Measurements from ENCODE around the gene SEMA3E. TPM values are rescaled to one million over a fixed set of nuclear protein-coding genes. Genes with fewer than 3 reads are reported as not detected.

Gene SEMA3E
- total RNA-seq, 2 donors from 2014 or later, result 0.07 to 0.59 TPM

GRCh38 chr7:83338277-83338950 lies 310.5 kb downstream of the SEMA3E start:
- Histone ChIP-seq H3K4me1 (no peaks in the 10 kb centered on the region), H3K9me3 (no peaks in the 10 kb centered on the region), H3K27me3 (no peaks in the 10 kb centered on the region), H3K4me3 (no peak overlapping the region), H3K36me3 (no peaks in the 10 kb centered on the region), H3K27ac (no peak overlapping the region)
- no peak for DNase-seq (ENCODE audit: low spot score)
- no peak for TF ChIP-seq CTCF (IDR thresholded peaks at IDR 0.05)

DNA sequence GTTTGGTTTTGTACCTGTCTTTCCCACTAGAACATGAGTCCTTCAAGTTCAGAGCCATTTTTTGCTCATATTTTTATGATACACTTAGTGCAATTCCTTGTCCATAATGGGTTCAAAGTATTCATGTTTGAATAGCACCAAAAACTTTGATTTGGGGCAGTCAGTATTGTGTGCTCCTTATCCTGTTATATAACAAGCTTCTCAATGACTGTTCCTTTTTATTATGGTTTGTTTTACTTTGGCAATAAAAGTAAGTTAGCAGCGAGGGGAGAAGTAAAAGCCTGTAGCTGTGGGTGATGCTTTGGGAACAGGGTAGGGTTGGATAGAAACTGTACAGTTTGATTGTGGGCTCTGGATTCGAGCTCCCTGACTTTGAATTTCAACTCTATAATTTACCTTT lies 311.9 kb downstream of the SEMA3E start:
- no peak for DNase-seq (ENCODE audit: low spot score)
- Histone ChIP-seq H3K9me3 (no peaks in the 10 kb centered on the region), H3K36me3 (no peaks in the 10 kb centered on the region), H3K27me3 (no peaks in the 10 kb centered on the region), H3K4me3 (no peak overlapping the region), H3K27ac (no peak overlapping the region), H3K4me1 (no peaks in the 10 kb centered on the region)
- no peak for TF ChIP-seq CTCF (IDR thresholded peaks at IDR 0.05)

DNA sequence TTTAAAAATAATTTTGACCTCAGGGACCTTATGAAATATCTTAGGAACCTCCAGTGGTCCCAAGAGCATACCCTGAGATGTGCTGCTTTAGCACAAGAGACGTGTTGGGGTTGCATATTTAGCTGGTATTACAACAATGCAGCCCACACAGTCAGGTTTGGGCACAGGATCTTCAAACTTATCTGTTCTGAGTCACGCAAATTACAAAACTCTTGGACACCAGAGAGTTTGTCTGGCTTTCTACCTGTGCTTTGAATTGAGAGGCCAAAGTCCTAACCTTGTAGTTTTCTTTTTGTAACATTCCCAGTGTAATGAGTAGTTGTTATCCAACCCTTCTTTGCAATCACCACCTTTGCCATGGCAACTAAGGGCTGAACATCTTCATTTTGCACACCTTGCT lies 322.7 kb downstream of the SEMA3E start:
- DNase-seq (ENCODE audit: low spot score), result no peak
- no peak overlapping the region for H3K27ac ChIP-seq
- TF ChIP-seq CTCF (IDR thresholded peaks at IDR 0.05), result no peak

DNA sequence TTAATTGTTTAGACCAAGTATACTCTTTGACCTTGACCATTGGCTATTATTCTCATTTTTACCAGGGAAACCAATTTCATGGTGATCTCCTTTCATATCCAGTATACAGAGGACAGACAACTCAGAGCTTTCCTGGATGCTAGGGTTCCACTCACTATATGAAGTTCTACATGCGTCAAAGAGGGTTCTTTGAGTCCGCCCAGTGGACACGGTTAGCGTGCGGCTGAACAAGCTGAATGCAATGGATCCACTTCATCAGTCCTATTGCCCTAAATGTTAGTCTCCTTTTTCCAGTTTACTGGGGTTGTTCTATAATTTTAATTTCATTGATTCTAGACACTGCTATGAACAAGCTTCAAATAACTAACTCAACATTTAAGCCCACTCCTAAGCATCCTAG lies 323.9 kb downstream of the SEMA3E start:
- Histone ChIP-seq H3K9me3 (no peaks in the 10 kb centered on the region), H3K4me1 (no peaks in the 10 kb centered on the region)
- DNase-seq (ENCODE audit: low spot score), result no peak

More for the DNA sequence above, 322.7 kb downstream of the SEMA3E start:
- no peaks in the 10 kb centered on the region for H3K4me1 ChIP-seq
- no peaks in the 10 kb centered on the region for H3K27me3 ChIP-seq
- no peak overlapping the region for H3K4me3 ChIP-seq
- no peaks in the 10 kb centered on the region for H3K36me3 ChIP-seq
- H3K9me3 ChIP-seq, result no peaks in the 10 kb centered on the region

GRCh38 chr7:83324596-83324995 lies 324.3 kb downstream of the SEMA3E start:
- H3K27me3 ChIP-seq, result no peaks in the 10 kb centered on the region
- no peak for TF ChIP-seq CTCF (IDR thresholded peaks at IDR 0.05)
- H3K27ac ChIP-seq, result no peak overlapping the region

More for the DNA sequence above, 323.9 kb downstream of the SEMA3E start:
- TF ChIP-seq CTCF (IDR thresholded peaks at IDR 0.05), result no peak
- no peak overlapping the region for H3K4me3 ChIP-seq
- no peak overlapping the region for H3K27ac ChIP-seq
- H3K36me3 ChIP-seq, result no peaks in the 10 kb centered on the region
- H3K27me3 ChIP-seq, result no peaks in the 10 kb centered on the region

GRCh38 chr7:83321011-83321410 lies 327.9 kb downstream of the SEMA3E start:
- Histone ChIP-seq H3K4me3 (no peak overlapping the region), H3K4me1 (no peaks in the 10 kb centered on the region), H3K9me3 (no peaks in the 10 kb centered on the region), H3K36me3 (no peaks in the 10 kb centered on the region), H3K27ac (no peak overlapping the region), H3K27me3 (no peaks in the 10 kb centered on the region)
- no peak for DNase-seq (ENCODE audit: low spot score)
- no peak for TF ChIP-seq CTCF (IDR thresholded peaks at IDR 0.05)

More at GRCh38 chr7:83324596-83324995, 324.3 kb downstream of the SEMA3E start:
- Histone ChIP-seq H3K4me3 (no peak overlapping the region), H3K9me3 (no peaks in the 10 kb centered on the region), H3K36me3 (no peaks in the 10 kb centered on the region), H3K4me1 (no peaks in the 10 kb centered on the region)
- no peak for DNase-seq (ENCODE audit: low spot score)

Data from right atrium auricular region (tissue), 2 donors.